ENCODE results near the gene COQ3. TPM values are rescaled to one million over a fixed set of nuclear protein-coding genes. Genes with fewer than 3 reads are reported as not detected.

Gene COQ3
- total and polyA plus RNA-seq, 9 donors, result 3.0 to 10.0 (median 6.6) TPM

DNA sequence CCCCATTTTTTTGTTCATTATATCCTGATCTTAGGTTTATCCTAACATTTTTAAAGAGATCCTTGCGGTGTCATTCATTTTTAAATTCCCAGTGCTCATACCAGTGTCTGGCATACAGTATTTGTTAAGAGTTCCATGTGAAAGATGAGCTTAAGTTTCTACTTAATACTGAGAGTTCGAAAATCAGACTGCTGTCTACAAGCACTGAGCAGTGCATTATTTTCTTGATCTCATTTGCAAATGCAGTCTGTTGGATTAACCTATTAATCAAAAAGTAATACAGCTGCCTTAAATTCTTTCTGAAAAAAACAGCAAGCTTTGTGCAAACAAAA lies 663 bp downstream of the COQ3 start:
- no peaks in the 10 kb centered on the region for H3K4me1 ChIP-seq (ENCODE audit: insufficient read depth)
- intact Hi-C loops (cut with DNase I), result no loop called here

DNA sequence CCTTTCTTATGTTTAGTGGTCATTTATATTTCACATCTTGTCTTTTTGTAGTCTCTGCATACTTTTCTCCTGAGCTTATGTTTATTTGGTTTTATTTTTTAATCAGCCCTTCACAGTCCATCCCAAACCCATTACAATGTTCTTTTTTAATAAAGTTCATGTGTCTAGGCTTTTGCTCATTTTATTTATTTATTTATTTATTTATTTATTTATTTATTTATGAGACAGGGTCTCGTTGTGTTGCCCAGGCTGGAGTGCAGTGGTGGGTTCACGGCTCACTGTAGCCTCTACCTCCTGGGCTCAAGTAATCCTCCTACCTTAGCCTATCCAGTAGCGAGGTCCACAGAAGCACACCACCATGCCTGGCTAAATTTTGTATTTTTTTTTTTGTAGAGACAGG lies 3.1 kb downstream of the COQ3 start:
- Histone ChIP-seq H3K9me3 (no peaks in the 10 kb centered on the region), H3K27me3 (no peaks in the 10 kb centered on the region), H3K4me3 (no peak overlapping the region), H3K27ac (no peak overlapping the region), H3K36me3 (no peaks in the 10 kb centered on the region), H3K4me1 (ENCODE audit: insufficient read depth) (no peaks in the 10 kb centered on the region)
- TF ChIP-seq, protein P1, sequence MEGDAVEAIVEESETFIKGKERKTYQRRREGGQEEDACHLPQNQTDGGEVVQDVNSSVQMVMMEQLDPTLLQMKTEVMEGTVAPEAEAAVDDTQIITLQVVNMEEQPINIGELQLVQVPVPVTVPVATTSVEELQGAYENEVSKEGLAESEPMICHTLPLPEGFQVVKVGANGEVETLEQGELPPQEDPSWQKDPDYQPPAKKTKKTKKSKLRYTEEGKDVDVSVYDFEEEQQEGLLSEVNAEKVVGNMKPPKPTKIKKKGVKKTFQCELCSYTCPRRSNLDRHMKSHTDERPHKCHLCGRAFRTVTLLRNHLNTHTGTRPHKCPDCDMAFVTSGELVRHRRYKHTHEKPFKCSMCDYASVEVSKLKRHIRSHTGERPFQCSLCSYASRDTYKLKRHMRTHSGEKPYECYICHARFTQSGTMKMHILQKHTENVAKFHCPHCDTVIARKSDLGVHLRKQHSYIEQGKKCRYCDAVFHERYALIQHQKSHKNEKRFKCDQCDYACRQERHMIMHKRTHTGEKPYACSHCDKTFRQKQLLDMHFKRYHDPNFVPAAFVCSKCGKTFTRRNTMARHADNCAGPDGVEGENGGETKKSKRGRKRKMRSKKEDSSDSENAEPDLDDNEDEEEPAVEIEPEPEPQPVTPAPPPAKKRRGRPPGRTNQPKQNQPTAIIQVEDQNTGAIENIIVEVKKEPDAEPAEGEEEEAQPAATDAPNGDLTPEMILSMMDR (IDR thresholded peaks at IDR 0.05), result no peak
- TF ChIP-seq POLR2A (IDR thresholded peaks at IDR 0.05) (no peak), EP300 (IDR thresholded peaks at IDR 0.05) (no peak)
- DNase-seq, result no peak
- intact Hi-C loops (cut with DNase I), result no loop called here
- WGBS, 3 donors, result 92 to 95% (median 92%) methylated on average over 3 of the region's 3 CpGs

More for the DNA sequence above, 663 bp downstream of the COQ3 start:
- no peaks in the 10 kb centered on the region for H3K9me3 ChIP-seq
- H3K36me3 ChIP-seq, result no peaks in the 10 kb centered on the region
- peak overlapping the region; percentile 72 for H3K4me3 ChIP-seq
- no peak for TF ChIP-seq EP300 (IDR thresholded peaks at IDR 0.05)
- no peak for TF ChIP-seq POLR2A (IDR thresholded peaks at IDR 0.05)
- TF ChIP-seq, protein P1 (IDR thresholded peaks at IDR 0.05), result no peak
- H3K27ac ChIP-seq, result no peak overlapping the region
- 8 to 21% (median 18%) methylated on average over 2 of the region's 2 CpGs for WGBS, 3 donors
- DNase-seq, result no peak
- no peaks in the 10 kb centered on the region for H3K27me3 ChIP-seq

DNA sequence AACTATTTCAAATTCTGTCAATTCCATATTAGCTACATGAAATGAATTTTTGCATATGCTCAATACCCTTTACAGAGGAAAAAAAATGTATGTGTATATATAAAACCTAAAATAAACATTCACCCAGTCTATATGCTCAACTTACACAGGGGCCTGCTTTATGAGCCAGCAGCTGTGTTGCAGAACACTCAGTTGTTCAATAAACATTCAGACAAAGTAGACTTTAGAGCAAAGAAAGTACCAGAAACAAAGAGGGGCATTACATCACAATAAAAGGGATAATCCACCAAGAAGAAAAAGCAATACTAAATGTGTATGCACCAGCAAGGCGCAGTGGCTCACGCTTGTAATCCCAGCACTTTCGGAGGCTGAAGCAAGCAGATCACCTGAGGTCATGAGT lies 9.5 kb downstream of the COQ3 start:
- no peak for DNase-seq
- TF ChIP-seq POLR2A (IDR thresholded peaks at IDR 0.05), result no peak
- TF ChIP-seq EP300 (IDR thresholded peaks at IDR 0.05), result no peak
- TF ChIP-seq, protein P1 (IDR thresholded peaks at IDR 0.05), result no peak
- intact Hi-C loops (cut with DNase I), result no loop called here
- Histone ChIP-seq H3K27ac (no peak overlapping the region), H3K27me3 (no peaks in the 10 kb centered on the region), H3K4me3 (no peak overlapping the region), H3K4me1 (ENCODE audit: insufficient read depth) (no peaks in the 10 kb centered on the region), H3K36me3 (no peaks in the 10 kb centered on the region), H3K9me3 (no peaks in the 10 kb centered on the region)
- WGBS, 3 donors, result 88 to 94% (median 93%) methylated on average over 3 of the region's 3 CpGs

DNA sequence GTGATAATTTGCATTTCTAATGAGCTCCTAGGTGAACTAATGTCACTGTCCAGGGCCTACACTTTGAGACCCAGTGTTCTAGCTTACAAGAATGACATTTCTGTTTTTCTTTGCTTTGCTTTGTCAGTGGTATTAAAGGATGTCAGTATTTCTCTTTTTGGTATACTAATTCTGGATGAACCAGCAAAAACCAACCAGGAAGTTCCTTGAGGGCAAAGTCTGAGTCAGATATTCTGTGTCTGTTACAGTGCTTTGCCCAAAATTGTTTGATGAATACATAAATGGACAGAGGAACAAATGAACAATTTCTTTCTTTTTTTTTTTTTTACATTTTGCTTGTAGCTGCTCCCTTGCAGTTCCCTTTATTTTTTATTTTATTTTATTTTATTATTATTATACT lies 15.4 kb downstream of the COQ3 start:
- intact Hi-C loops (cut with DNase I), result no loop called here
- TF ChIP-seq POLR2A (IDR thresholded peaks at IDR 0.05), result no peak
- TF ChIP-seq EP300 (IDR thresholded peaks at IDR 0.05), result no peak
- TF ChIP-seq, protein P1 (IDR thresholded peaks at IDR 0.05), result no peak
- H3K9me3 ChIP-seq, result no peaks in the 10 kb centered on the region
- no peak overlapping the region for H3K27ac ChIP-seq
- no peak overlapping the region for H3K4me3 ChIP-seq
- H3K4me1 ChIP-seq (ENCODE audit: insufficient read depth), result no peaks in the 10 kb centered on the region
- H3K27me3 ChIP-seq, result no peaks in the 10 kb centered on the region
- H3K36me3 ChIP-seq, result no peaks in the 10 kb centered on the region
- no peak for DNase-seq

DNA sequence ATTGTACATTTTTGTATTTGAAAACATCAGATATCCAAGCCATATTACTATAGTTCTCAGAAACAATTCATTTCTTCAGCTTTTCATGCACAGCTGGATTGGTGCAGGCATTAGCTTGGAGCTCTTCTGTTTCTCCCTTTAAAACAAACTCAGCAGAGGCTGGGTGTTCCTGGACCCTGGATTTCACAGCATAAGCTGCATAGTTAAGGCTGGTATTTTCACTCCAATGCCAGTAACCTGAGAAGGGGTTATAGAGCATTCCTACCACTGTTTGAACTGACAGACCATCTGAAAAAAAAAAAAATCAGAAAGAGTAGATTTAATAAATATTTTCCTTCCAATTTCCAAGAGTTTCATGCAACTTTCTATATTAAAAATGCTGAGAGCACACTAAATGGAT lies 24.5 kb downstream of the COQ3 start:
- Histone ChIP-seq H3K27me3 (no peaks in the 10 kb centered on the region), H3K4me3 (no peak overlapping the region), H3K9me3 (no peaks in the 10 kb centered on the region), H3K36me3 (no peaks in the 10 kb centered on the region), H3K27ac (no peak overlapping the region), H3K4me1 (ENCODE audit: insufficient read depth) (no peaks in the 10 kb centered on the region)
- intact Hi-C loops (cut with DNase I), result no loop called here
- DNase-seq, result no peak
- TF ChIP-seq EP300 (IDR thresholded peaks at IDR 0.05) (no peak), POLR2A (IDR thresholded peaks at IDR 0.05) (no peak)
- TF ChIP-seq, protein P1 (IDR thresholded peaks at IDR 0.05), result no peak
